K562 treated with DMSO at 1 percent for 48 hours (cell line): ENCODE results near the gene HEMK1. TPM values are rescaled to one million over a fixed set of nuclear protein-coding genes. Genes with fewer than 3 reads are reported as not detected.

ENCODE experiments used
- total RNA-seq: library from RNA; unstranded; fragments of 300-600 nt; gene quantifications from 2 replicates; pipeline ENCODE4 v1.2.3, GENCODE V29; 2022; ENCODE audit warnings: low replicate concordance; ENCODE audit errors: extremely low read depth

HEMK1 gene, protein sequence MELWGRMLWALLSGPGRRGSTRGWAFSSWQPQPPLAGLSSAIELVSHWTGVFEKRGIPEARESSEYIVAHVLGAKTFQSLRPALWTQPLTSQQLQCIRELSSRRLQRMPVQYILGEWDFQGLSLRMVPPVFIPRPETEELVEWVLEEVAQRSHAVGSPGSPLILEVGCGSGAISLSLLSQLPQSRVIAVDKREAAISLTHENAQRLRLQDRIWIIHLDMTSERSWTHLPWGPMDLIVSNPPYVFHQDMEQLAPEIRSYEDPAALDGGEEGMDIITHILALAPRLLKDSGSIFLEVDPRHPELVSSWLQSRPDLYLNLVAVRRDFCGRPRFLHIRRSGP
- total RNA-seq: not detected in 2 replicates

DNA sequence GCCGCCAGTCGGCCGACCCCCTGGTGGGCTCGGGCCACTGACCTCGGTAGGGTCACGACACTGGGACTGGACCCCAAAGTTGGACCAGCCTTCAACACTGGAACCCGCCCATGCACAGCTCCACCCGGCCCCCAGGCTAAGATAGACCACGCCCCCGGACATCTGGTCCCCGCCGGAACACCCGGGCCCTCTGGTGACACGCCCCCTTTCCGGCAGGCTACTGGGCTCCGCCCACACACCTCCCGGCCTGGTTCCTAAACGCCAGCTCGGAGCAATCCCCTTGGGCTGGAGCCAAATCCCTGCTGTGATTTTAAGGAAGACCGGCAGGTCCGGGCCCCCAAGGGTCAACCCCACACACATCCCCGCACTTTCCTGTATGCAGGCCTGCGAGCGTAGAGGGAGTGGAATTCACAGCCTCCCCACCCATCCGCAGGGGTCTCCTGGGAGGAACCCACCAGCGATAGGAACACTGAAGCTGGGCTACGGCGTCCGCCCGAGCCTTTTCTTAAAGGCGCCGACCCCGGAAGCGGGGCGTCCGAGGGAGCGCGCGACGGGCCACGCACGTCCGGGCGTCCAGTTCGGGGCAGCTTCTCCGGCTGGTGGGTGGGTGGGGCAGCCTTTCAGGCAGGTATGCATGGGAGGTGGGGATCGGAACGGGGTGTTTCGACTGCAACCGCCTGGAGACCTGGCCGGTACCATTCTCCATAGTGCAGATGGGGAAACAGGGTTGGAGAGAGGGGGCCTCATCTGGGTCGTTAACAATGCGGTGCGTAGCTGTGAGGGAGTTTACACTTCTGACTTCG lies at the start of gene HEMK1:
Gene HEMK1, plus strand, starts transcription at position 576 of the 803 bp plus-strand sequence. CDS start 1,583 bp downstream, outside the sequence.

DNA sequence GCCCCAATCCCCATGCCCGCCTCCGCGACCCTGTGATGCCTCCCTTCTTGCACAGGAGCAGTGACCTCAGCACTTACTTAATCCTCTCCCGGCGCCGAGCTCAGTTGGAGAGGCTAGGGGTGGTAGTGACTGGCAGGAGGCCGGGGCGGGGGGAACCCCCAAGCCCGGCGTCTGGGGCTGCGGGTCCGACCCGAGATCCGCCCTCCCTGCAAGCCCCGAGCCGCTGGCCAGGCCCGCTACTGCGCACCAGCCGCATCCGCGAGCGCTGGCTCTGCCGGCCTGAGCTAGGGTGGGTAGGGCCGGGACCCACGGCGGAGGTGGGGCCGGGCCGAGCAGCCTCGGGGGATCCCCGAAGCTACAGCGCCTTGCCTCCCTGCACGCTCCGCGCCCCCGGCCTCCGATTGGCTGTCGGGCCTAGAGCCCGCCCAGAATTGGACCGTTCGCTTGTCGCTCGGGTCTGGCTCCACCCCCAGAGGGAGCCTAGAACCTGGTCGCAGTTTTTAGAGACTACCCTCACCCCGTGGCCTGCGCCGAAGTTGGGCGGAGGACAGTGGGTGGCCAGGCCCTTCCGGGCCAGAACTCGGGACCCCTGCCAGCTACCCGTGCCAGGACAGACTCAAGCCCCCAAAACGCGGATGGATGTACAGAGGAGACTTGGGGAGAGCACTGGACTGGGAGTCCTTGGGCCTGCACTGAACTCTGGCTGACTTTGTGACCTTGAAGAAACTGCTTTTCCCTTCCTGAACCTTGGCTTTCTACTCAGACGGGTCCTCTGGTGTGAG lies 1.7 kb upstream of the HEMK1 start, which contains the start of gene C3orf18:
Gene C3orf18, minus strand, starts transcription at position 362 of the 782 bp plus-strand sequence. CDS start 2,048 bp downstream, outside the sequence.

DNA sequence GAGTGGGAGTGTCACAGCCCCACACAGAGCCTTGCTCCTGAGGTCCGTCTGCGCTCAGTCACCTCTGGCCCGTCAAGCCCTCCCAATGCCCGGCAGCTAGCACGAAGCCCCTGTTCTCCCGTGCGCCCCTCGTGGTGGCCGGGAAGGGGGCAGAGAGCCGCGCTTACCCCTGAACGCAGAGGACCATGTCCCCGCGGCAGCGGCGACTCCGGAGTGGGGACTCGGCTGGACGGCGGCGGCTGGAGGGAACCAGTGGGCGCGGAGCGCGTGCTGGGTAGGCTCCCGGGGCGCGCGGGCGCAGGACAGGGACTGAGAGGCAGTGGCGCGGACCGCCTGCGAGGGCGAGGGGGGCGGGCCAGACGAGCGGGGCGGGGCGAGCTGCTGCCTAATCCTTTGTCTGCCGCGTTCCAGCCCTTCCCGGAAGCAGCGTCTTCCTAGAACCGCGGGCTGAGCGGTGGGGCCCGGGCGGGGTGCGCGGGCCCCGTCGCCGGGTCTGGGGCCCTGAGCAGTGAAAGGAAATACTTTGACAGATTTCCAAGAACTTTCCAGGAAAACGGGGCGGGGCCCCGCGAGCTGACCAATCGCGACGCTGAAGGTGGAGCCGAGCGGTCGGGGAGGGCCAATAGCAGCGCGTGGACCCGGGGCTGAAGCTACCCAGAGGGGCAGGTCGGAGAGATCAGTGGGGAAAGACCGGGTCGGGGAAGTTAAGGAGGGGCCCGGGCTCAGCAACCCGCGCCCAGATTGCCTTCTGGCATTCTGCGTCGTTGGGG lies 42.3 kb downstream of the HEMK1 start, which contains the start of gene CISH:
Gene CISH, minus strand, starts transcription at position 311 of the 770 bp plus-strand sequence. Its CDS starts 124 bp downstream, at position 187.

DNA sequence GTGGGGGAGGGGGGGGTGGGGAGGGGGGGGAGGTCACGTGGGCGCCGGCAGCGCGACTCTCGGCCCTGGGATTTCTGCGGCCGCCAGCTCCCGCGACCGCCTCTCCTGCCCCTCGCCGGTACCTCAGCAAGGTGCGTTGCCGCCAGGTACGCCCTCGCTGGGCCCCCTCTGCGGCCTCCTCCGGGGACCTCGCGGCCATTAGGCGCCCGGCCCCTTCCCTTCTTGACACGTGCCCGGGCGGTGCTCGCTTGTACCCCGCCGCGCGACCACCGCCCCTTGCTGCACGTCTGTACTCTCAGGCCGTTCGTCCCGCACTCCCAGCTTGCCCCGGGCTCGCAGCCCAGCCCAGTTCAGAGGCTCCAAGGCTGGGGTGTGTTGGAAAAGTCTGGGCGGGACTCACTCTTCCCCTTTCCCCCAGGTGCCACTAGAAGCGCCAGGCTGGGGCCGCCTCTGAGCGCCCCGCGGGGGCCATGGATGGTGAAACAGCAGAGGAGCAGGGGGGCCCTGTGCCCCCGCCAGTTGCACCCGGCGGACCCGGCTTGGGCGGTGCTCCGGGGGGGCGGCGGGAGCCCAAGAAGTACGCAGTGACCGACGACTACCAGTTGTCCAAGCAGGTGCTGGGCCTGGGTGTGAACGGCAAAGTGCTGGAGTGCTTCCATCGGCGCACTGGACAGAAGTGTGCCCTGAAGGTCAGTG lies 47.9 kb downstream of the HEMK1 start, which contains the start of gene MAPKAPK3:
Gene MAPKAPK3, plus strand, starts transcription at position 56 of the 696 bp plus-strand sequence. Its CDS starts 415 bp downstream, at position 471.

Other genes with a start within 250 kb of the HEMK1 start
- not detected in 2 replicates for gene HYAL2, start 246.8 kb upstream of the HEMK1 start, total RNA-seq
- not detected in 2 replicates for gene TUSC2, start 241.3 kb upstream of the HEMK1 start, total RNA-seq
- not detected in 2 replicates for gene RASSF1, start 228.7 kb upstream of the HEMK1 start, total RNA-seq
- not detected in 2 replicates for gene ZMYND10, start 223.8 kb upstream of the HEMK1 start, total RNA-seq
- not detected in 2 replicates for gene NPRL2, start 218.7 kb upstream of the HEMK1 start, total RNA-seq
- not detected in 2 replicates for gene CYB561D2, start 218.7 kb upstream of the HEMK1 start, total RNA-seq
- not detected in 2 replicates for gene TMEM115, start 210.0 kb upstream of the HEMK1 start, total RNA-seq
- gene CACNA2D2, start 65.9 kb upstream of the HEMK1 start, total RNA-seq: not detected in 2 replicates
- gene C3orf18, start 1.8 kb upstream of the HEMK1 start, total RNA-seq: not detected in 2 replicates
- 182 TPM in 1 of 2 replicates, not detected in the other for gene CISH, start 42.3 kb downstream of the HEMK1 start, total RNA-seq
- not detected in 2 replicates for gene MAPKAPK3, start 47.6 kb downstream of the HEMK1 start, total RNA-seq
- not detected in 2 replicates for gene DOCK3, start 105.4 kb downstream of the HEMK1 start, total RNA-seq